IPS-20b (cell line): ENCODE results near the gene NAA16.
"Not testable (repeated sequence)": the region's sequence is repeated elsewhere in the genome, so short reads cannot be mapped to it uniquely, and the experiment has no call there.

Experiments used
- H3K27ac ChIP-seq: one replicate; pipeline ENCODE4 v1.5.1; 2013; ENCODE audit warnings: low read length
- H3K27me3 ChIP-seq: 2 replicates; pipeline ENCODE4 v1.6.1; 2013; ENCODE audit warnings: mild to moderate bottlenecking, low read length, inconsistent platforms; ENCODE audit not compliant: insufficient read depth
- H3K36me3 ChIP-seq: 2 replicates; pipeline ENCODE4 v1.6.1; 2013; ENCODE audit warnings: low read depth, mild to moderate bottlenecking, inconsistent platforms, low read length, moderate library complexity; ENCODE audit not compliant: insufficient read depth
- H3K4me1 ChIP-seq: 2 replicates; pipeline ENCODE4 v1.6.1; 2013; ENCODE audit warnings: mild to moderate bottlenecking, control low read depth, inconsistent platforms, low read length, moderate library complexity; ENCODE audit not compliant: insufficient read depth
- H3K4me3 ChIP-seq: 2 replicates; pipeline ENCODE4 v1.5.1; 2013; ENCODE audit warnings: mild to moderate bottlenecking, low read length, inconsistent platforms
- H3K9ac ChIP-seq: 2 replicates; pipeline ENCODE4 v1.6.1; 2013; ENCODE audit warnings: low read depth, mild to moderate bottlenecking, inconsistent platforms, low read length, moderate library complexity
- H3K9me3 ChIP-seq: 2 replicates; pipeline ENCODE4 v1.6.1; 2013; ENCODE audit warnings: mild to moderate bottlenecking, low read depth, low read length, inconsistent platforms; ENCODE audit not compliant: insufficient read depth

NAA16 gene

GRCh38 chr13:41310963-41311405, at the start of gene NAA16:
Gene NAA16 (plus strand): TSS chr13:41311267. CDS start chr13:41311529, 262 bp downstream.
- H3K36me3 ChIP-seq, result no peaks in the 10 kb centered on the region
- H3K4me1 ChIP-seq, result peaks cover 23% of the 10 kb centered on the region
- H3K27ac ChIP-seq, result peak within 1 kb of the TSS; percentile 76
- peak within 1 kb of the TSS; percentile 97 for H3K4me3 ChIP-seq
- no peaks in the 10 kb centered on the region for H3K27me3 ChIP-seq
- no peaks in the 10 kb centered on the region for H3K9me3 ChIP-seq
- H3K9ac ChIP-seq, result peak within 1 kb of the TSS; percentile 89

- H3K36me3 ChIP-seq, result peaks cover 26% of the 10 kb centered on the region
- peak within 1 kb of the TSS; percentile 89 for H3K4me3 ChIP-seq
- peaks cover 18% of the 10 kb centered on the region for H3K9me3 ChIP-seq
- H3K4me1 ChIP-seq, result peaks cover 2% of the 10 kb centered on the region; the same call in 1 of the 2 replicates
- peak within 1 kb of the TSS; percentile 18 for H3K27ac ChIP-seq
- peak within 1 kb of the TSS; percentile 79; the same call in 1 of the 2 replicates for H3K9ac ChIP-seq
- H3K27me3 ChIP-seq, result no peaks in the 10 kb centered on the region
Measured at GRCh38 chr13:41263261-41263971, 47.7 kb upstream of the NAA16 start, which contains the start of gene MTRF1. Gene MTRF1 (minus strand): TSS chr13:41263576. CDS start chr13:41260907, 2,669 bp downstream.

GRCh38 chr13:41267106-41267505, 44.0 kb upstream of the NAA16 start:
- H3K4me3 ChIP-seq, result no peak overlapping the region
- H3K27me3 ChIP-seq, result no peaks in the 10 kb centered on the region
- peaks cover 2% of the 10 kb centered on the region; the same call in 1 of the 2 replicates for H3K4me1 ChIP-seq
- no peak overlapping the region for H3K9ac ChIP-seq
- H3K27ac ChIP-seq, result no peak overlapping the region
- H3K9me3 ChIP-seq, result peaks cover 39% of the 10 kb centered on the region
- H3K36me3 ChIP-seq, result no peaks in the 10 kb centered on the region

- H3K27ac ChIP-seq, result no peak overlapping the region
- no peaks in the 10 kb centered on the region for H3K27me3 ChIP-seq
- no peak overlapping the region for H3K4me3 ChIP-seq
- H3K4me1 ChIP-seq, result no peaks in the 10 kb centered on the region
- H3K9ac ChIP-seq, result no peak overlapping the region
- H3K9me3 ChIP-seq, result peaks cover 39% of the 10 kb centered on the region
- H3K36me3 ChIP-seq, result no peaks in the 10 kb centered on the region
Measured at GRCh38 chr13:41268764-41269163, 42.3 kb upstream of the NAA16 start.

- H3K27ac ChIP-seq, result no peak overlapping the region
- H3K36me3 ChIP-seq, result no peaks in the 10 kb centered on the region
- H3K9ac ChIP-seq, result no peak overlapping the region
- peaks cover 34% of the 10 kb centered on the region for H3K9me3 ChIP-seq
- no peaks in the 10 kb centered on the region for H3K4me1 ChIP-seq
- no peak overlapping the region for H3K4me3 ChIP-seq
- H3K27me3 ChIP-seq, result no peaks in the 10 kb centered on the region
Measured at GRCh38 chr13:41271456-41272285, 39.4 kb upstream of the NAA16 start.

GRCh38 chr13:41273831-41274441, 37.1 kb upstream of the NAA16 start:
- peaks cover 3% of the 10 kb centered on the region; the same call in 1 of the 2 replicates for H3K4me1 ChIP-seq
- H3K36me3 ChIP-seq, result no peaks in the 10 kb centered on the region
- H3K4me3 ChIP-seq, result no peak overlapping the region
- H3K9ac ChIP-seq, result no peak overlapping the region
- H3K27ac ChIP-seq, result no peak overlapping the region
- H3K9me3 ChIP-seq, result peaks cover 17% of the 10 kb centered on the region
- no peaks in the 10 kb centered on the region for H3K27me3 ChIP-seq

- Histone ChIP-seq H3K27me3 (no peaks in the 10 kb centered on the region), H3K9ac (no peak overlapping the region), H3K27ac (no peak overlapping the region), H3K36me3 (no peaks in the 10 kb centered on the region), H3K4me3 (no peak overlapping the region), H3K9me3 (peaks cover 9% of the 10 kb centered on the region), H3K4me1 (peaks cover 3% of the 10 kb centered on the region; the same call in 1 of the 2 replicates)
Measured at GRCh38 chr13:41274881-41275280, 36.2 kb upstream of the NAA16 start.

GRCh38 chr13:41276824-41277223, 34.2 kb upstream of the NAA16 start:
- H3K27ac ChIP-seq, result no peak overlapping the region
- no peaks in the 10 kb centered on the region for H3K9me3 ChIP-seq
- peaks cover 3% of the 10 kb centered on the region; the same call in 1 of the 2 replicates for H3K4me1 ChIP-seq
- H3K9ac ChIP-seq, result no peak overlapping the region
- H3K36me3 ChIP-seq, result no peaks in the 10 kb centered on the region
- H3K4me3 ChIP-seq, result no peak overlapping the region
- no peaks in the 10 kb centered on the region for H3K27me3 ChIP-seq

- H3K27ac ChIP-seq, H3K36me3 ChIP-seq, H3K9ac ChIP-seq, H3K9me3 ChIP-seq, H3K27me3 ChIP-seq, H3K4me1 ChIP-seq, H3K4me3 ChIP-seq: not testable (repeated sequence)
Measured at GRCh38 chr13:41279156-41279555, 31.9 kb upstream of the NAA16 start.

GRCh38 chr13:41282129-41282571, 28.9 kb upstream of the NAA16 start:
- Histone ChIP-seq H3K27me3 (no peaks in the 10 kb centered on the region), H3K36me3 (no peaks in the 10 kb centered on the region), H3K27ac (no peak overlapping the region), H3K4me1 (peaks cover 8% of the 10 kb centered on the region; the same call in 1 of the 2 replicates), H3K9me3 (no peaks in the 10 kb centered on the region), H3K9ac (no peak overlapping the region), H3K4me3 (no peak overlapping the region)

GRCh38 chr13:41284512-41285288, 26.4 kb upstream of the NAA16 start:
- H3K27me3 ChIP-seq, result no peaks in the 10 kb centered on the region
- no peak overlapping the region for H3K9ac ChIP-seq
- peaks cover 6% of the 10 kb centered on the region; the same call in 1 of the 2 replicates for H3K4me1 ChIP-seq
- H3K4me3 ChIP-seq, result no peak overlapping the region
- H3K27ac ChIP-seq, result no peak overlapping the region
- H3K36me3 ChIP-seq, result no peaks in the 10 kb centered on the region
- H3K9me3 ChIP-seq, result no peaks in the 10 kb centered on the region
